Medulla oblongata (tissue), 1 donor: Measurements from ENCODE around the gene RAB11FIP3.
"Not testable (repeated sequence)": the region's sequence is repeated elsewhere in the genome, so short reads cannot be mapped to it uniquely, and the experiment has no call there.

Source experiments
- DNase-seq: peaks from one replicate; pipeline ENCODE4 v3.0.0-alpha.2; 2015; ENCODE audit errors: extremely low spot score

Gene RAB11FIP3

DNA sequence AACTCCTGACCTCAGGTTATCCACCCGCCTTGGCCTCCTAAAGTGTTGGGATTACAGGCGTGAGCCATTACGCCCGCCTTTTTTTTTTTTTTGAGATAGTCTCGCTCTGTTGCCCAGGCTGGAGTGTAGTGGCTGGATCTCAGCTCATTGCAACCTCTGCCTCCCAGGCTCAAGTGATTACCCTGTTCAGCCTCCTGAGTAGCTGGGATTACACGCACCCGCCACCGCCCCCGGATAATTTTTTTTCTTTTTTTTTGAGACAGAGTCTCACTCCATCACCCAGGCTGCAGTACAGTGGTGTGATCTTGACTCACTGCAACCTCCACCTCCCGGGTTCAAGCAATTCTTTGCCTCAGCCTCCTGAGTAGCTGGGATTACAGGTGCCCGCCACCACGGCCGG, 3.3 kb upstream of the RAB11FIP3 start:
- DNase-seq: not testable (repeated sequence)

DNA sequence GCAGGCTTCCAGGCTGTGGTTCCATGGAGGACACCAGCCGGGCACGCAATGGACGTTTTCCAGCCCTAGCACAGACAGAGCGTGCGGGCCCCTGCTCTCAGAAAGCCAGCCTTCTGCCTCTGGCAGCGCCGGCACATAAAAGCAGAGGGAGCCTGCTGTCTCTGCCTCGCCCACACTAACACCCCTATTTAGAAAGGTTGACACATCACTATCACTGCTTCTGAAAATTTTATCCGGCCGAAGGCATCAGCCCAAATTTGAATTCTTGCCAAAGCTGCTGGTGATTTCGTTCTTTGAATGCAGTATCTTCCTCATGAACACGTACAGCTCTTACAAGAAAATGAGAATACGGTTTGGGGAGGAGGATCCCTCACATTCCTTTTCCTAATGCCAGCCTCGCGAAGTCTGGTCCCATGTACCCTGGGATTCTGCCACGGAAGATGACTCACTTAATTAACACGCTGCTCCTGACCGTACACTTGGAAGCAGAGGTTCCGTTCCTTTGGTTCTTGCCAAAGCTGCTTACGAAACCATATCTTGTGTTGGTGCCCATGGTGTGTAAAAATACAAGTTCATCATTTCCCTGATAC, 1.3 kb upstream of the RAB11FIP3 start:
- DNase-seq: peak; percentile 75

DNA sequence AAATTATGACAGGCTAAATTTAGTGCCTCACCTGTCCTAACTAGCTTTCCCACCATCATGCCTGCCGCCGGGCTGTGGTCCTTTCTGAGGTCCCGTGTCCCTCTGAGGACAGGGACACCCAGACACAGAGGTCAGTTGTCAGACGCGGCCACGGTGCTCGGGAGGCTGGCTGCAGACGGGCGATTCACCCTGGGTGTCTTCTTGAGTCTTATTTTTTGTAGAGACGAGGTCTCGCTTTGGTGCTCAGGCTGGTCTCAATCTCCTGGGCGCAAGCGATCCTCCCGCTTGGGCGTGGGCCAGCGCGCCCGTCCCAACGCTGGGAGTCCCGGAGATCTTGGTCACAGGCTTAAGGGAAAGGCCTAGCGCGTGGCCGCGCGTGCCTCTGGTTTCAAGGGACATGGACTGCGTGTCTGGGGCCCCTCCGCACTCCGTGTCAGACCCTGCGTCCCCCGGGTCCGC, 797 bp upstream of the RAB11FIP3 start:
- DNase-seq: peak; percentile 60

DNA sequence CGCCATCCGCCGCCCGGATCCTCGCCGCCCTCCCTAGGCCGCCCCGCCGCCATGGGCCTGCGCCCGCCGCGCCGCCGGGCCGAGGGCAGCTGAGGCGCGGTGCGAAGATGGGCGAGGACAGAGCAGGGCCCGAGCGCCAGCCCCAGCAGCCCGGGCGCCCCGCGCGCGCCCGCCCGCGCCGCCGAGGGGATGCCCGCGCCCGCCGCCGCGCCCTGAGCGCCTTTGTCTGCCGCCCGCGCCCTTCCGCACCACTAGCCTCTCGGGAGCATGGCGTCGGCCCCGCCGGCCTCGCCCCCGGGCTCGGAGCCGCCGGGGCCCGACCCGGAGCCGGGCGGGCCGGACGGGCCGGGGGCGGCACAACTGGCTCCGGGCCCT, 278 bp downstream of the RAB11FIP3 start:
- no peak for DNase-seq

DNA sequence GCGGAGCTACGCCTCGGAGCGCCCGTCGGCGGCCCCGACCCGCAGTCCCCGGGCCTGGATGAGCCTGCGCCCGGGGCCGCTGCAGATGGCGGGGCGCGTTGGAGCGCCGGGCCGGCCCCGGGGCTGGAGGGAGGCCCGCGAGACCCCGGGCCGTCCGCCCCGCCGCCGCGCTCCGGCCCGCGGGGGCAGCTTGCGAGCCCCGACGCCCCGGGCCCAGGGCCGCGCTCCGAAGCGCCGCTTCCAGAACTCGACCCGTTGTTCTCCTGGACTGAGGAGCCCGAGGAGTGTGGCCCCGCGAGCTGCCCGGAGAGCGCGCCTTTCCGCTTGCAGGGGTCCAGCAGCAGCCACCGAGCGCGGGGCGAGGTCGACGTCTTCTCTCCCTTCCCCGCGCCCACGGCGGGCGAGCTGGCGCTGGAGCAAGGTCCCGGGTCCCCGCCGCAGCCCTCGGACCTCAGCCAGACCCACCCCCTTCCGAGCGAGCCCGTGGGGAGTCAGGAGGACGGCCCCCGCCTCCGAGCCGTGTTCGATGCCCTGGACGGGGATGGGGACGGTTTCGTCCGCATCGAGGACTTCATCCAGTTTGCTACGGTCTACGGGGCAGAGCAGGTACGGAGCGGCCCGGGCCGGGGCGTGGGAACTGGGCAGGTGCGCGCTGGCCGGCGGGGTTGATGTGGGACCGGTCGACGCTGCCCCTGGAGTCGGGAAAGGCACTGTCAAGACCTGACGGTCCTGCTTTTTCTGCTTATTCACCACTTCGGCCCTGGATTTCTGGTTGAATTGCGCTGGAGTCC, 861 bp downstream of the RAB11FIP3 start:
- DNase-seq: no peak

DNA sequence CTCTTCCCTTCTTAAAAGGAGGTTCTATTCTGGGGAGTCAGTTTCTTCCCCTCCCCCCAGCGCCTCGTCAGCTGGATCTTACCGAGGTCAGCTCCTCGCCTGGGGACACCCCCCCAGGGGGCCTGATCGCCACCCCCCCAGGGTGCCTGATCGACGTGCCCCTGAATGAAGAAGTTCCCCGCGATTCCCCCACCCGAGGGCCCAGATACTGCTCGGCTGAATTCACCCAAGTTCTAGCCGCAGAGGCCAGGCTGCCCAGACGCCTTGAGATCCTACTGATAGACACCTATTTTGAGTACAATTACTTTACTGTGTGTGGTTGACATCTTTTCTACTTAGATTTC, 1.4 kb downstream of the RAB11FIP3 start:
- no peak for DNase-seq

DNA sequence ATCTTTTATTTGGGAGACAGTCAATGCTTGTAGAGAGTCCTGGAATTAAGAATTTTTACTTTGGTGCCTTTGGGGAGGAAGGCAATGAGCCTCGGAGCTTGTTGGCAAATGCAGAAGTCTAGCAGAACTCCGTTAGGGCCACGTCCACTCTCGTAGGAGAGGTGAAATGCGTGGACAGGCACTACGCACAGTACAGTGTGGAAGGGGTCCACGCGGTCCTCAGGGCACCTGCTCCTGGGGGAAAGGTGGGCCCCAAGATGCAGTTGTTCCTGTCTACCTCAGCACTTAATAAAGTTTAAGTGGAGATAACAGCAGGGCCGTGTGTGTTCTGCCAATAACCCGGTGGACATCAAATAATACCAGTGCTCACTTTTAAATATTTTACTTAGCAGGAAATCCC, 1.8 kb downstream of the RAB11FIP3 start:
- DNase-seq: no peak

DNA sequence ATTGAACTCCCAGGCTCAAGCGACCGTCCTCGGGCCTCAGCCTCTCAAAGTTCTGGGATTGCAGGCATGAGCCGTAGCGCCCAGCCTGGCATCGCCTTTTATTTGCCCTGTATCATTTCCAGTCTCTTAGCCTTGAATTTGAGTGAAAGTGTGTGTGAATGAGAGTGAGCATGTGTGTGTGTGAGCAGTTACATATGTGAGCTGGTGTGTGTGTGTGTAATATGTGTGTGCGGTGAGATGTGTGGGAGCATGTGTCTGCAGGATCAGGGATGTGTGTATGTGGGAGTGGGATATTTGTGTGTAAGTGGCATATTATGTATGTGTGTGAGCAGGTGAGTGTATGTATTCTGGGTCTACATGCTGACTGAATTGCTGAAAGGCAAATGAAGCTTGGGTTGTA, 5.5 kb downstream of the RAB11FIP3 start:
- no peak for DNase-seq

DNA sequence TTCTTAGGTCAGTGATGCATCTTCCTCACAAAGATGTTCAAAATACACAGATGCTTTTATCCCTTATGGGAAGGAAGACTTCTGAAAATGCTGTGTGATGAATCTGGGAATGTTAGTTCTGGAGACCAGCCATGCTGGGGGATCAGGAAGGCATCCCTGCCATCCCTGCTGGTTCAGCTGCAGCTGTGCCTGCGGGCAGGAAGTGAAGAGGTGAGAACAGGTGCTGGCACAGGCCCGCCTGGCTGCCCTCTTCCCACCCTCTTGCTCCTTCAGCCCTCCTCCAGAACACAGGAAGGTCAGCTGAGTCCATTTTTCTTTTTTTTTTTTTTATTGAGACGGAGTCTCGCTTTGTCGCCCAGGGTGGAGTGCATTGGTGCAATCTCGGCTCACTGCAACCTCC, 15.2 kb downstream of the RAB11FIP3 start:
- DNase-seq: no peak

DNA sequence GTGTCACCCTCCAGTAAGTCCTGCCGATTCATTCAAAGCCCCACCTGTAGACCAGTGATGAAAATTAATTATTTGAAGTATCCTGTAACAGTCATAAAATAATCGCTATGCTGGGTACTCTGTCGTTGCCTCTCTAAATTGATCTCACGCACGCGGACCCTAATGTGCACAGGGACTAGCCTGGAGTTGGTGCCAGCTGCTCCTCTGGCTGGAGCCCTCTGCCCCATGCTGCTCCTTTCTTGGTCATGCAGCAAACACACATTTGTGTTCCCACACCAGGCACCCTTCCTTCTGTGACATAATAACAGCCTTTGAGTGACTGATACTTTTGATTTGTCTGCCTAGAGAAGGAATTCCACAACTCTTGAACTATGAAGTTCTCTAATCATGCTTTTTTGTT, 16.0 kb downstream of the RAB11FIP3 start:
- no peak for DNase-seq

DNA sequence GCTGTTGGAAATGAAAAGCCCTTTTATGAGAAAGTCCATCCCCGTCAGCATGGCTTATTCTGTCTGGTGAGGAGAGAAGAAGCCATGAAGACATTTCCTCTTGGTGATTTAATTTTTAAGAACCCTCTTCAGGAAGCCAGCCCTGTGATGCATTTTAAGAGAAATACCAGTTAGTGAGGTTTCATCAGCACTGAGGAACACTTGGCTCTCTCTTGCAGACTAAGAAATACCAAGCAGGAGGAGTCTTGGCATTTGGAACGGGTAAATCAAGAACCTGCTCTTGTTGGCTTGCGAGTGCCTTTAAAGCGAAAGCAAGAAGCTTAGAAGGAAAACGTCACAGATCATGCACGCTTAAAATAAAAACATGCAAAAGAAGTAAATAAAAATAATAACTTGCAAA, 17.5 kb downstream of the RAB11FIP3 start:
- no peak for DNase-seq

DNA sequence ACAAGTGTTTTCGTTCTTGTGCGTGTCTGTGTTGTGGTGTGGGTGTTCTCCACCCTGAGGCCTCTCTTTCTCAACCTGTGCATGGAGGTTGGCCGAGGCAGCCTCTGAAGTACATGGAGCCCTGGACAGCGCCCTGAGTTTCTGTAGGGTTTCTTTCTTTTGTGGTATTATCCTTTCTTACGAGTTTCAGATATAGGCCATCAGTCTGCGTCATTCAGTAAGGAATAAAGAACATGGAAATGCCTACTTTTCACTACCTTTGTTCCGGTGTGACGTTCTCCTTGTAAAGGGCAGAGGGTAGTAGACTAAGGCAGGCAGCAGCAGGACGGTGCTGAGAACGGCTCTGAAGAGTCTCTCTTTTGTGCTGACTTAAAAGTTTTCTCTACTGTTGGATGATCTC, 18.6 kb downstream of the RAB11FIP3 start:
- no peak for DNase-seq

DNA sequence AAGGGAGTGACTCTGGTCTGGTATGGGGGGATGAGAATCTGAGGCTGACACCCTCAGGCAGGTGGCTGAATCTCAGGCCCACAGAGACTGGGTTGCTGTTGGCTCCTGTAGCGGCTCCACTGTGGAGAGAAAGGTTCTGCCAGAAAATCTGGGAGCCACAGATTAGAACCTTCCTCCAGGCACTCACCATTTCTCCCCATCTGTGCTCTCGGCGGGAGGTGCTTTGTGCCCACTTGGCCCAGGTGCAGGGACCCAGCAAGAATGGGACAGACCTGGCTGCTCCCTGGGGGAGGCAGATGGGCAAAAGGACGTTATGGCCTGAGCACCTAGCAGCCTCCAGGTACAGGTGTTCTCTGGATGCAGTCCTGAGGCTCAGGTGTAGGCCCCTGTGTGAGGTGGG, 20.1 kb downstream of the RAB11FIP3 start:
- no peak for DNase-seq

DNA sequence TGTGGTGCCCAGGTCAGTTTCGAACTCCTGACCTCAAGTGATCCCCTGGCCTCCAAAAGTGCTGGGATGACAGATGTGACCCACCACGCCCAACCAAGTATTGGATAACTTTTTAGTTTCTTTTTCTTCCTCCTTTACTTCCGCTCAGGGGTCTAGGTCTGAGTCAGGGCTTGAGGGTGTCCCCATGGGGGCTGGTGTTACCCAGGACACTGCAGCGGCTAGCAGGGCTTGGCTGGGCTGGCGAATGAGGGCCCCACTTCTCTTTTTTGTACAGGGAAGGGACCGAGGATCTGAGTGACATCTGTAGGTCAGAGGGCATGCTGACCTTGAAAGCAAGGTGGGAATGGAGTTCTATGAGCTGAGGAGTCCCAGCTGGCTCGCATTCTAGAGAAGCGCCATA, 24.9 kb downstream of the RAB11FIP3 start:
- DNase-seq: no peak

DNA sequence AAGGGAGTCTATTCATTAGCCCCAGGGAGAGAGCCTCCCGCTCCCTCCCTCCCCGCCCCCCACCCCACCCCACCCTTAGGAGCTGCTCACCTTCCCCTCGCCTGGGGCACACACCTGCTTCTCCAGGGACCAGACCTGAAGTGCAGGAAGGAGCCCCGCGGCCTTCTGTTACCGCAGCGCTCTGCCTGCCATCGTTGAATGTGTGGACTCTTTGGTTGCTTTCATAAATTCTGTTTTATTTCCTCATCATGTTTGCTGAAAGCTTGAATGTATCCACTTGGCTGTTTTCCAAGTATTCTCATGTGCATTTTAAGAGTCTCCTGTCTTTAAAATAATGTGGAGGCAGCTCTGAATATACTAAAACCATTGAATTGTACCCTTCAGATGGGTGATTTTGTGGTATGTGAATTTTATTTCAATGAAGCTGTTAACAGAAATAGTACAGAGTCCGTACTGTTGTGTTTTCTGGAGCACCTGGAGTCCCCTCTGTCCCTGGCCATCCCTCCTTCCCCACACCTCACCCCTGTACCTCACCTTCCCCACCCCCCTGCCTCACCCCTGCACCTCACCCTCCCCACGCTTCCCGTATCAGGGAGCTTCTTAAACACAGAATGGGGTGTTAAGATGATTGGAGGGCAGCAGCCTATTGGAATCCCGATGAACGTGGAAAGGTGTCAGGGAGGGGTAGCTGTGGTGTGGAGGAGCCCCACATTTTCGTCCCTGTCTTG, 25.5 kb downstream of the RAB11FIP3 start:
- no peak for DNase-seq

DNA sequence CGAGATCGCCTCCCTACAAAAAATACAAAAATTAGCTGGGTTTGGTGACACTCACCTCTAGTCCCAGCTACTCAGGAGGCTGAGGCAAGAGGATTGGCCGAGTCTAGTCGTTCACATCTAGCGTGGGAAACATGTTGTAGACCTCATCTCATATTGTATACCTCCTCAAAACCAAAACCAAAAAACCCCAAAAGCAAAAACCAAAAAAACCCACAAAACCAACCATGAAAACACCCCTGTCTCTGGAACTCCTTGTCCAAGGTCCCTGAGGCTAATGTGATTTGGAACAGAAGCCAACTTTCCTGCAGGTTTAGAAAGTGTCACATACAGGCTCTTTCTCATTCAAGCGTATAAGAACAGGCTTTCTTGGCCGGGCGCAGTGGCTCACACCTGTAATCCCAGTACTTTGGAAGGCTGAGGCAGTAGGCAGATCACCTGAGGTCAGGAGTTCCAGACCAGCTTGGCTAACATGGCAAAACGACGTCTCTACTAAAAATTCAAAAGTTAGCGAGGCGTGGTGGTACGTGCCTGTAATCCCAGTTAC, 29.0 kb downstream of the RAB11FIP3 start:
- no peak for DNase-seq

DNA sequence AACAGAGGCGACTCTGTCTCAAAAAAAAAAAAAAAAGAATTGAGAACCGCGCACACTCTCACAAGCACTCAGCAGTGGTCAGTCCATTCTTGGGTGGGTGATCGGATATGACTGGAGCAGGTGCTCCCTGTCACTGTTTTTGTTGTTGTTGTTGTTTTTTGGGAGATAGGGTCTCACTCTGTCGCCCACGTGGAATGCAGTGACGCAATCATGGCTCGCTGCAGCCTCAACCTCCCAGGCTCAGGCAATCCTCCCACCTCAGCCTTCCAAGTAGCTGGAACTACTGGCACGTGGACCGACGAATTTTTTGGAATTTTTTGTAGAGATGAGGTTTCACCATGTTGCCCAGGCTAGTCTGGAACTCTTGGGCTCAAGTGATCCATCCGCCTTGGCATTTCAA, 30.0 kb downstream of the RAB11FIP3 start:
- DNase-seq: no peak

DNA sequence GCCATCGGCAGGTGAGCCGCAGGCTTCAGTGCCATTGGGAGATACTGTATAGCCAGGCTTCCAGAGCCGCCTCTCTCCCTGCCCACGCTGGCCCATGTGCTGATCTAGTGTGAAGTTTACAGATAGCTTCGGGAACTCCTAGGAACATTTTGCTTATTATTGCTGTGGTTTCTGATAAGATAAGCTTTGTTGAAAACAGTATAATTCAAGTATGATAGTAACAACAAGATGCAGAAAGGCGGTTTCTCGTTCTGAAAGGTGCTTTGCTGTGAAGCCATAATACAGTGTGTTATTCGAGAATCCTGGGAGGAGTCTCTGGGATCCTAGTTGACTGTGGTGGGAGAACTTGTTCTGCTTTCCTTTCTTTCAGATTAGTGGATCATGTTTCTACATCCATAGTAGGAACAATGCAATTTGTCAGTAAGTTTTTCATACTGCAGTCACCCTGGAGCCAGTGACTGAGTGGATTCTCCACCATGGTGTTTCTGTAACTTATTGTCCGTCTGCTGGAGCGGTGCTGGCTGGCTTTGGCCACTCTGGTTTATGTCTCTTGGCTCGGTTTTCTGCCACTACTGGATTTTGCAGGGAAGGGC, 31.5 kb downstream of the RAB11FIP3 start:
- peak; percentile 77 for DNase-seq

DNA sequence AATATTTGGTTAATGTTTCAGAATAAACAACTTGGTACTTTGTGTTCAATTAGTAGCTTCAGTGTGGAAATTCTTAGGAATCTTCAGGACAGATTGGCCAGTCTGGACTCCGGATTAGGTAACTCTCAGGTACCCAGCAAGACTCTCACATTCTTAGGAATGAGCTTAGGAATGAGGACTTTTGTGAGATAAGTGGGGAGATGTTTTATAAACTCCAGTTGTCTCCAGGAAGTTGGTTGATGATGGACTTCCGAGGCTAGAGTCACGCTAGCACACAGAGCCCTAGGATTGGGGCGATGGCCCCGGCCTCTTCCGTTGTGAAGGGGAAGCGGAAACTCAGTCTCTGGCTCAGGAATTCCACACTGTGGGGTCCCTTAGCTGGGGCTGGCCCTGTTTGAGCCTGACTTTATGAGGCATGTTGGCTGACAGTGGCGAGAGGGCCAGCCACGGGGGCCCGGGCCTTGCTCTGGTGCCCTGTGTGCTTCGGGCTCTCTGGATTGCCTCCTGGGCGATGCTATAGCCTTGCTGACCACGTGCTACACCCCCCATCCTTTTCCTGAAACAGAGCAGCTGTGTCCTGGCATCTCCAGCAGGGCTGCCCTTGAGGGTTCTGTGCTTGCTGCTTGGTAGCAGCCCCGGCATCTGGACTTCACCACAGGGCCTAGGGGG, 32.4 kb downstream of the RAB11FIP3 start:
- peak; percentile 74 for DNase-seq

DNA sequence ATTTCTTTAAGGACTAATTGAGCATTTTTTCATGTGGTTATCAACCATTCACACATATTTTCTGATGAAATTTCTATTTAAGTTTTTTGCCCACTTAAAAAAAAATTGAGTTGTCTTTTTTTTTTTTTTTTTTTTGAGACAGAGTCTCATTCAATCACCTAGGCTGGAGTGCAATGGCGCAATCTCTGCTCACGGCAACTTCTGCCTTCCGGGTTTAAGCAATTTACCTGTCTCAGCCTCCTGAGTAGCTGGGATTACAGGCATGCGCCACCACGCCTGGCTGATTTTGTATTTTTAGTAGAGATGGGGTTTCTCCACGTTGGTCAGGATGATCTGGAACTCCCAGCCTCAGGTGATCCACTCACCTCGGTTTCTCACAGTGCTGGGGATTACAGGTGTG, 34.3 kb downstream of the RAB11FIP3 start:
- DNase-seq: no peak

DNA sequence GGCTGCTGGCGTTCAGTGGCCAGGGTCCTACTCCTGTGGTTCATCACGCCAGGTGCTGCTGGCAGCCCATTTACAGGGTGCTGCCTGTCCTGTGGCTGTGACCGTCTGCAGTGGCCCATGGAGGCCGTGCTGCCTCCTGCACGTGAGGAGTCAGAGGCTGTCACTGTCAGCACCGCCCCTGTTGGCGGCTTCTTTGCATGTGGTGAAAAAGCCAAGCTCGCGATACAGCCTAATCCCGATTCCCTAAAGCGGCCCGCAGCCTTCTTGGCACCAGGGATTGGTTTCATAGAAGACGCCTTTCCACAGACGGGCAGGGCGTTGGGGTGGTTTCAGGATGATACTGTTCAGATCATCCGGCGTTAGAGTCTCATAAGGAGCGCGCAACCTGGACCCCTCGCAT, 35.3 kb downstream of the RAB11FIP3 start:
- no peak for DNase-seq

DNA sequence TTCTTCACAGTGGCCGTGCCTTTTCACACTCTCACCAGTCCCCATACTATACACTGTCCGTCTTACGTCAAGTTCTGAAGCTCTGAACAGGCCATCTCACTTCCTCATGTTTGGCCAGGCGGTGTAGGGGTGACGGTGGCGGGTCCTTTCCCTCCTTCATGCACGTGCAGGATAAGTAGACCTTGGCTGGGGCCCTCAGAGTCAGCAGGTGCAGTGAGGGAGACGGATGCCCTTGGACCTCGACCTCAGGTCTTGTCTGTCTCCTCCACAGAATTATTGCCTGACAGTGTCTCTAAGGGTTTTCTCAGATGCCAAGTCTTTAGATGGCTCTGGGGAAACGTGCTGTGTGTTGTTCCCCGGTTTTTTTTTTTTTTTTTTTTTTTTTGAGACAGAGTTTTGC, 37.6 kb downstream of the RAB11FIP3 start:
- no peak for DNase-seq
